Measurements from ENCODE around the gene TULP4. TPM values are rescaled to one million over a fixed set of nuclear protein-coding genes. Genes with fewer than 3 reads are reported as not detected.

TULP4 gene
- total RNA-seq, 1 donor from 2014 or later: 171 TPM

DNA sequence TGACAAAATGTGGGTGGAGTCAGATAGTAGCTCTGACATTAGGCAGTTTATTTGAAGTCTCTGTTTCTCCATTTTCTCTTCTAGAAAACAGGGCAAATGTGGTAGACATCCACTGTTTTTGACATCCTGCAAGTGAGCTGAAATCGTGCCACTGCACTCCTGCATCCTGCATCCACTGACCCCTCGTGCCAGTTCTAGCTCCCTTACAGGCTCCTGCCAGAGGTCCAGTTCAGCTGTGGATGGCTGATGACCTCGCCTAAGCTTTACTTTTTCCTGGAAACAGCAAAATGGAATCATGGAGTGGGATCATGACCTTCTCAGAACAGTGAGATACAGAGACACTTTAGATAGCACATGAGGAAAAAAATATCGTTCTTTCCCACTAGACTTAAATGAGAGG is 58.5 kb downstream of the TULP4 start:
- TF ChIP-seq, protein P1, sequence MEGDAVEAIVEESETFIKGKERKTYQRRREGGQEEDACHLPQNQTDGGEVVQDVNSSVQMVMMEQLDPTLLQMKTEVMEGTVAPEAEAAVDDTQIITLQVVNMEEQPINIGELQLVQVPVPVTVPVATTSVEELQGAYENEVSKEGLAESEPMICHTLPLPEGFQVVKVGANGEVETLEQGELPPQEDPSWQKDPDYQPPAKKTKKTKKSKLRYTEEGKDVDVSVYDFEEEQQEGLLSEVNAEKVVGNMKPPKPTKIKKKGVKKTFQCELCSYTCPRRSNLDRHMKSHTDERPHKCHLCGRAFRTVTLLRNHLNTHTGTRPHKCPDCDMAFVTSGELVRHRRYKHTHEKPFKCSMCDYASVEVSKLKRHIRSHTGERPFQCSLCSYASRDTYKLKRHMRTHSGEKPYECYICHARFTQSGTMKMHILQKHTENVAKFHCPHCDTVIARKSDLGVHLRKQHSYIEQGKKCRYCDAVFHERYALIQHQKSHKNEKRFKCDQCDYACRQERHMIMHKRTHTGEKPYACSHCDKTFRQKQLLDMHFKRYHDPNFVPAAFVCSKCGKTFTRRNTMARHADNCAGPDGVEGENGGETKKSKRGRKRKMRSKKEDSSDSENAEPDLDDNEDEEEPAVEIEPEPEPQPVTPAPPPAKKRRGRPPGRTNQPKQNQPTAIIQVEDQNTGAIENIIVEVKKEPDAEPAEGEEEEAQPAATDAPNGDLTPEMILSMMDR (IDR thresholded peaks at IDR 0.05; ENCODE audit: unreplicated experiment): no peak
- H3K36me3 Mint-ChIP-seq (ENCODE audit: insufficient read depth): peaks cover 3% of the 10 kb centered on the region
- no peak overlapping the region for H3K4me3 Mint-ChIP-seq (ENCODE audit: low read depth)
- H3K27ac Mint-ChIP-seq: no peak overlapping the region
- H3K4me1 Mint-ChIP-seq (ENCODE audit: low read depth): peaks cover 3% of the 10 kb centered on the region
- H3K27me3 Mint-ChIP-seq: no peaks in the 10 kb centered on the region
- no peak for DNase-seq (ENCODE audit: low spot score, unreplicated experiment)
- no peaks in the 10 kb centered on the region for H3K9me3 Mint-ChIP-seq (ENCODE audit: low read depth)

DNA sequence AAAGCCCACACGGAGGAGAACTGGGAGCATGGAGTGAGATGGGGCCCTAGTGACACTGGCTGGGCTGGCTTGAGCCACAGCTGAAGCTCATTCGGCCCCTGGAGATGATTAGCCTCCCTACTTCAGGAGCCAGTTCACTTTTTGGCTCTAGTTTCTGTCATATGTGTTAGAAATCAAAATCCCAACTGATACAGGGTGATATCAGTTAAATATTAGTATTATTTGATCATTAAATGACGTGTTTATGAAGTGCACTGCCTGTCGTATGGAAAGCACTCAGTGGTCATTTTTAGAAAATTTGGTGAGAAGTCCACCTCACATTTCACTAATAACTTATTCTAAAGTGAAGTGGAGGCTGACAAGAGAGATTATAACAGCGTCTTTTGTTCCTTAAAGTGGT is 59.0 kb downstream of the TULP4 start:
- Mint-ChIP-seq H3K27me3 (no peaks in the 10 kb centered on the region), H3K4me1 (ENCODE audit: low read depth) (peaks cover 3% of the 10 kb centered on the region), H3K4me3 (ENCODE audit: low read depth) (no peak overlapping the region), H3K36me3 (ENCODE audit: insufficient read depth) (peaks cover 3% of the 10 kb centered on the region), H3K9me3 (ENCODE audit: low read depth) (no peaks in the 10 kb centered on the region), H3K27ac (no peak overlapping the region)
- no peak for DNase-seq (ENCODE audit: low spot score, unreplicated experiment)
- TF ChIP-seq, protein P1 (IDR thresholded peaks at IDR 0.05; ENCODE audit: unreplicated experiment): no peak

DNA sequence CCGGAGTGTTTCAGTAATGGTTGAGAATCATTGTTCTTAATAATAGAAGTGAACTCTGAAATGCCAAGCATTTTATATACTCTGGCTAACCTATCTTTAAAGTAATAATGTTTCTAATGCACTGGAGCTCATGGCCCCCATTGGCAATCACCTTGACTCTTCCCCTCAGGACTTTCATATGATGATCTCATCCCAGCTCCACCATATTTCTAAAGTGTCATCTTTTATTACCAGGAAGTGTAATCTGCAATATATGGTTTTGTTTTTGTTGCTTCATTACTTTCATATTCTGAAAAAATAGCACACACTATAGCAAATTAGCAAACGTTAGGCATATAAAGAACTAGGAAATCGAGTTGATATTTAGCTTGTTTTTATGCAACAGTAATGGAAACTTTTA is 60.3 kb downstream of the TULP4 start:
- TF ChIP-seq, protein P1 (IDR thresholded peaks at IDR 0.05; ENCODE audit: unreplicated experiment): no peak
- no peaks in the 10 kb centered on the region for H3K36me3 Mint-ChIP-seq (ENCODE audit: insufficient read depth)
- DNase-seq (ENCODE audit: low spot score, unreplicated experiment): no peak
- no peaks in the 10 kb centered on the region for H3K4me1 Mint-ChIP-seq (ENCODE audit: low read depth)
- no peaks in the 10 kb centered on the region for H3K9me3 Mint-ChIP-seq (ENCODE audit: low read depth)
- no peak overlapping the region for H3K4me3 Mint-ChIP-seq (ENCODE audit: low read depth)
- no peaks in the 10 kb centered on the region for H3K27me3 Mint-ChIP-seq
- H3K27ac Mint-ChIP-seq: no peak overlapping the region

DNA sequence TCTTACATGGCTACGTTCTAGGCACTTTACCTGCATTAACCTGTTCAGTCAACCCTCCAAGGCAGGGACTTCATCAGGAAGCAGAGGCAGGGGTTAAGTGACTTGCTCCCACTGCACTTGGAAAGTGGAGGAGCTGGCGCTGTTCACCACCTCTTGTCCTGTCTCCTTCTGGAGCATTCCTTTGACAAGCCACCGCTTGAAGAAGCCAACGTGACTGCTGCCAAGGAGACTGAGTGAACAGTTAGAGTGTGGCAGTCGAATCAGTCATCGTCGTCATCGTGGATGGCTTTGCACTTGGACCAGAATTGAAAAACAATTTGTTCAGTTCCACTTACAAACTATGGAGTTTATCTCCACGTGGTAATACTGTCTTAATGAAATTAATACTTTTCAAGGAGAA is 60.9 kb downstream of the TULP4 start:
- TF ChIP-seq, protein P1 (IDR thresholded peaks at IDR 0.05; ENCODE audit: unreplicated experiment): no peak
- Mint-ChIP-seq H3K4me3 (ENCODE audit: low read depth) (no peak overlapping the region), H3K27me3 (no peaks in the 10 kb centered on the region), H3K27ac (no peak overlapping the region), H3K4me1 (ENCODE audit: low read depth) (no peaks in the 10 kb centered on the region), H3K36me3 (ENCODE audit: insufficient read depth) (no peaks in the 10 kb centered on the region), H3K9me3 (ENCODE audit: low read depth) (no peaks in the 10 kb centered on the region)
- DNase-seq (ENCODE audit: low spot score, unreplicated experiment): no peak

DNA sequence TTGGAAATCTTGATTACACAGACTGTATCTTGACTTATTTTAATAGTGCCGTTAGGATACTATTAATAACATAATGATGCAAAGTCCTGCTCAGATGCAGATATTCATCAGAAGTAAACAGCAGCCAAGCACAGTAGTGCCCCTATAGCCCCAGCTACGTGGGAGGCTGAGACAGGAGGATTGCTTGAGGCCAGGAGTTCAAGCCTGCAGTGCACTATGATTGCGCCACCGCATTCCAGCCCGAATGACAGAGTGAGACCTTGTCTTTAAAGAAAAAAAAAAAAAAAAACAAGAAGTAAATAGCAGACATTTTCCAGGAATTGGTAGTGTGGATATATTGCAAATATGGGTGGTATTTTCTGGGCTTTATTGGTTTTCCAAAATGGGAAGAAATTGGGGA is 61.8 kb downstream of the TULP4 start:
- Mint-ChIP-seq H3K4me1 (ENCODE audit: low read depth) (no peaks in the 10 kb centered on the region), H3K9me3 (ENCODE audit: low read depth) (no peaks in the 10 kb centered on the region), H3K36me3 (ENCODE audit: insufficient read depth) (no peaks in the 10 kb centered on the region), H3K4me3 (ENCODE audit: low read depth) (no peak overlapping the region), H3K27me3 (no peaks in the 10 kb centered on the region), H3K27ac (no peak overlapping the region)
- DNase-seq (ENCODE audit: low spot score, unreplicated experiment): no peak
- TF ChIP-seq, protein P1 (IDR thresholded peaks at IDR 0.05; ENCODE audit: unreplicated experiment): no peak
